Lower lobe of right lung (tissue), 2 donors: ENCODE data around the gene FCER1A. TPM values are rescaled to one million over a fixed set of nuclear protein-coding genes. Genes with fewer than 3 reads are reported as not detected.

Experiments
- ATAC-seq, 2 donors: fragments of 200-7000 bp; cut with Tn5 transposase; one replicate each; pipeline ENCODE4 v1.9.1; 2020 to 2022; ENCODE audit warnings: mild to moderate bottlenecking in 2 of 2, moderate library complexity in 2 of 2
- DNase-seq: peaks from one replicate; pipeline ENCODE4 v3.0.0-alpha.2; 2020
- H3K27ac ChIP-seq: fragments of 200-600 bp; one replicate; pipeline ENCODE4 v1.8.0; 2022
- H3K27me3 ChIP-seq: fragments of 200-600 bp; one replicate; pipeline ENCODE4 v1.8.0; 2022; ENCODE audit warnings: low read depth
- H3K36me3 ChIP-seq: fragments of 200-600 bp; one replicate; pipeline ENCODE4 v1.8.0; 2022; ENCODE audit warnings: mild to moderate bottlenecking
- H3K4me1 ChIP-seq: fragments of 200-600 bp; one replicate; pipeline ENCODE4 v1.8.0; 2022
- H3K4me3 ChIP-seq: fragments of 200-600 bp; one replicate; pipeline ENCODE4 v1.8.0; 2022; ENCODE audit warnings: mild to moderate bottlenecking
- H3K9me3 ChIP-seq: fragments of 200-600 bp; one replicate; pipeline ENCODE4 v1.8.0; 2022
- intact Hi-C: fragments of 100-400 bp; cut with DNase I; formaldehyde crosslinking; loops from one replicate; pipeline ENCODE4 v1.11.0; 2022
- long read RNA-seq: library from polyadenylated mRNA; unstranded; transcript quantifications from one replicate; pipeline ENCODE4 v2.0.0, GENCODE V29; 2021
- total RNA-seq: library from RNA; stranded (reverse); fragmentation: NEBNext Ultra II Directional; extraction: Animal tissue kit (Norgen Biotek cat#: 25700); gene quantifications from one replicate; pipeline ENCODE4 v1.2.1, GENCODE V29; 2021
- TF ChIP-seq, protein P1 (sequence below): fragments of 200-600 bp; IDR thresholded peaks from one replicate; pipeline ENCODE4 v1.8.0; 2022; ENCODE audit warnings: antibody characterized with exemption, mild to moderate bottlenecking
- donor health status: DM: no; HTN: yes; CAD: no; lungs with severe emphysema.

The FCER1A gene
- 8.8 TPM for total RNA-seq
- long read RNA-seq, partial matches to known transcripts, result 13 of 13 reads
- long read RNA-seq, other reads (novel, unspliced or antisense), result 0 of 13 reads

DNA sequence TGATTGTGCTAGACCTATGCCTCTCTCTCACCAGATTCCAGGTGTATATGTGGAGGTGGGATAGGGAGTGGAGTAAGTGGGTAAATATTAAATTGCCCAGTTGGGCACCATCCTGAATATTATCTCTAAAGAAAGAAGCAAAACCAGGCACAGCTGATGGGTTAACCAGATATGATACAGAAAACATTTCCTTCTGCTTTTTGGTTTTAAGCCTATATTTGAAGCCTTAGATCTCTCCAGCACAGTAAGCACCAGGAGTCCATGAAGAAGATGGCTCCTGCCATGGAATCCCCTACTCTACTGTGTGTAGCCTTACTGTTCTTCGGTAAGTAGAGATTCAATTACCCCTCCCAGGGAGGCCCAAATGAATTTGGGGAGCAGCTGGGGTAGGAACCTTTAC is at the start of gene FCER1A:
Gene FCER1A, plus strand, starts transcription at position 242 of the 400 bp plus-strand sequence. Its CDS starts 29 bp downstream, at position 271.
- Histone ChIP-seq H3K9me3 (no peaks in the 10 kb centered on the region), H3K27me3 (no peaks in the 10 kb centered on the region), H3K4me3 (no peak within 1 kb of the TSS), H3K27ac (no peak within 1 kb of the TSS), H3K4me1 (no peaks in the 10 kb centered on the region), H3K36me3 (no peaks in the 10 kb centered on the region)
- ATAC-seq (no peak), DNase-seq (no peak)
- intact Hi-C loops, result no loop called here
- TF ChIP-seq, protein P1, sequence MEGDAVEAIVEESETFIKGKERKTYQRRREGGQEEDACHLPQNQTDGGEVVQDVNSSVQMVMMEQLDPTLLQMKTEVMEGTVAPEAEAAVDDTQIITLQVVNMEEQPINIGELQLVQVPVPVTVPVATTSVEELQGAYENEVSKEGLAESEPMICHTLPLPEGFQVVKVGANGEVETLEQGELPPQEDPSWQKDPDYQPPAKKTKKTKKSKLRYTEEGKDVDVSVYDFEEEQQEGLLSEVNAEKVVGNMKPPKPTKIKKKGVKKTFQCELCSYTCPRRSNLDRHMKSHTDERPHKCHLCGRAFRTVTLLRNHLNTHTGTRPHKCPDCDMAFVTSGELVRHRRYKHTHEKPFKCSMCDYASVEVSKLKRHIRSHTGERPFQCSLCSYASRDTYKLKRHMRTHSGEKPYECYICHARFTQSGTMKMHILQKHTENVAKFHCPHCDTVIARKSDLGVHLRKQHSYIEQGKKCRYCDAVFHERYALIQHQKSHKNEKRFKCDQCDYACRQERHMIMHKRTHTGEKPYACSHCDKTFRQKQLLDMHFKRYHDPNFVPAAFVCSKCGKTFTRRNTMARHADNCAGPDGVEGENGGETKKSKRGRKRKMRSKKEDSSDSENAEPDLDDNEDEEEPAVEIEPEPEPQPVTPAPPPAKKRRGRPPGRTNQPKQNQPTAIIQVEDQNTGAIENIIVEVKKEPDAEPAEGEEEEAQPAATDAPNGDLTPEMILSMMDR, result no peak

DNA sequence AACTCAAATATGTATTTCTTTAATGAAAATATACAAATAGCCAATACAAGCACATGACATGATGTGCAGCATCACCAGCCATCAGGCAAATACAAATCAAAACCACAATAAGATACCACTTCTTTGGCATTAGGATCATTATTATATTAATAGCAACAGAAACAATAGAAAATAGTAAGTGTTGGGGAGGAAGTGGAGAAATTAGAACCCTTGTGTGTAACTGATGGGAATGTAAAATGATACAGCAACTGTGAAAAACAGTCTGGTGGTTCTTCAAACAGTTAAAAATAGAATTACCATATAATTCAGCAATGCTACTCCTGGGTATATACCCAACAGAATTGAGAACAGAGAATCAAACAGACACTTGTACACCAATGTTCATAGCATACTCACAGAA is 40.8 kb upstream of the FCER1A start:
- DNase-seq, result no peak
- H3K27me3 ChIP-seq, result no peaks in the 10 kb centered on the region
- no peak for ATAC-seq
- H3K27ac ChIP-seq, result no peak overlapping the region
- no peaks in the 10 kb centered on the region for H3K36me3 ChIP-seq
- H3K4me3 ChIP-seq, result no peak overlapping the region
- H3K9me3 ChIP-seq, result no peaks in the 10 kb centered on the region
- no peaks in the 10 kb centered on the region for H3K4me1 ChIP-seq
- TF ChIP-seq, protein P1, result no peak
- intact Hi-C loops, result no loop called here

DNA sequence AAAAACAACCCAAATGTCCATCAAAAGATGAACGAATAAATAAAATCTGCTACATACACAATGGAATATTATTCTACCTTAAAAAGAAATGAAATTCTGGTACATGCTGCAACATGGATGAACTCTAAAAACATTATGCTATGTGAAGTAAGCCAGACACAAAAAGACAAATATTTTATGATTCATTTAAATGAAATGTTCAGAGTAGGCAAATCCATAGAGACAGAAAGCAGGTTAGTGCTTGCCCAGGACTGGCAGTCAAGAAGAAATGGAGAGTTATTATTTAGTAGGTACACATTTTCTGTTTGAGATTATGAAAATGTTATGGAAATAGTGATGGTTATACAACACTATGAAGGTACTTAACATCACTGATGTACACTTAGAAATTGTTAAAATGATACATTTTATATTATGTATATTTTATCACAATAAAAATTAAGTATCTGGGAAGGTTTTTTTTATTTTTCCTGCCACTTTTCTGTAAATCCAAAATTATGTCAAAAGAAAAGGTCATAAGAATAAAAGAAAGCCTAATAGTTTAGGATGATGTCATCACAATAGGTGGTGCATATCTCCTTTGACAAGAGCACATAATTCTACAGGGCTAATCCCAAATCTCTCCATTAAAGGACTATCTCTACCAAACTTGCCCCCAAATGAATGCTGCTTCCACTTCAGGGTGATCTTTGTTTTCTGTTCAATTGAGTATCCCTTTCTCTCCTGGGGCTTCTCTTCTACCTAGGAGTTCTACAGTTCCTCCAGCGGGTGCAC is 40.2 kb upstream of the FCER1A start:
- H3K4me1 ChIP-seq, result no peaks in the 10 kb centered on the region
- H3K27ac ChIP-seq, result no peak overlapping the region
- H3K36me3 ChIP-seq, result no peaks in the 10 kb centered on the region
- TF ChIP-seq, protein P1, result no peak
- H3K4me3 ChIP-seq, result no peak overlapping the region
- intact Hi-C loops, result no loop called here
- no peak for DNase-seq
- H3K9me3 ChIP-seq, result no peaks in the 10 kb centered on the region
- no peaks in the 10 kb centered on the region for H3K27me3 ChIP-seq
- no peak for ATAC-seq

DNA sequence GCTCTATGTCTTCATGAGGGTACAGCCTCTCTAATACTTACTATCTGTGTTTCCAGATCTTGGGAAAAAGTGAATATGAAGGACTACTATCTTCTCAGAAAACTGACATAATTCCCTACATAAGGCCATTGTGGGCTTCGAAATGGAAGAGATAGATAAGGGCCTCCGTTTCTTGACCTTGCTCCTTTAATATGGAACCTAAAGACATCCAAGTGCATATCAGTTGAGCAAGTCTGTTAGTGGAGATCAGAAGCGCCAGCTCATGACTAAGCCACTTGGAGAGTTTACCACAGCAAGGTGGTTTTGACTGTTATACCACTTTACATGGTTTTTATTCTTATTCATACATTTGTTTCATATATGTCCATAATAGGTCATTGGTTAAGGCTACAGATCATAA is 35.3 kb upstream of the FCER1A start:
- H3K27me3 ChIP-seq, result no peaks in the 10 kb centered on the region
- H3K4me3 ChIP-seq, result no peak overlapping the region
- ATAC-seq, result no peak
- intact Hi-C loops, result no loop called here
- TF ChIP-seq, protein P1, result no peak
- no peak overlapping the region for H3K27ac ChIP-seq
- no peak for DNase-seq
- no peaks in the 10 kb centered on the region for H3K4me1 ChIP-seq
- no peaks in the 10 kb centered on the region for H3K9me3 ChIP-seq
- H3K36me3 ChIP-seq, result no peaks in the 10 kb centered on the region

DNA sequence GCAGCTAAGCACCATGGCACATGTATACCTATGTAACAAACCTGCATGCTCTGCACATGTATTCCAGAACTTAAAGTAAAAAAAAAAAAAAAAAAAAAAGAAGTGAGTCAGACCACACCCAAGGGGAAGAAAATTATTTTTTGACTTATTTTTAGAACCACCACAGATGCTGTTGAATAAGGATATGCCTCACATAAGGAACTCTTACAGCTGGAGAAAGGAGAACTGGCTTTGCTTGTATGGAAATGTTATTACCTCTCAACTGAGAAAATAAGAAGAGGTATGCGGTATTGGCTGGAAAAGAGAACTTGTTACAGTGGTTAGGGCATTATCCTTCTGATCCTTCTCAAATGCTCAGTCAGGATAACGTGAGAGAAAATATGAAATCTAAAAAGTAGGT is 27.5 kb upstream of the FCER1A start:
- DNase-seq (no peak), ATAC-seq (no peak)
- Histone ChIP-seq H3K27me3 (no peaks in the 10 kb centered on the region), H3K4me3 (no peak overlapping the region), H3K4me1 (no peaks in the 10 kb centered on the region), H3K27ac (no peak overlapping the region), H3K36me3 (no peaks in the 10 kb centered on the region), H3K9me3 (no peaks in the 10 kb centered on the region)
- TF ChIP-seq, protein P1, result no peak
- intact Hi-C loops, result no loop called here
